ENCODE measurements around the gene LTBP1.

LTBP1 gene

DNA sequence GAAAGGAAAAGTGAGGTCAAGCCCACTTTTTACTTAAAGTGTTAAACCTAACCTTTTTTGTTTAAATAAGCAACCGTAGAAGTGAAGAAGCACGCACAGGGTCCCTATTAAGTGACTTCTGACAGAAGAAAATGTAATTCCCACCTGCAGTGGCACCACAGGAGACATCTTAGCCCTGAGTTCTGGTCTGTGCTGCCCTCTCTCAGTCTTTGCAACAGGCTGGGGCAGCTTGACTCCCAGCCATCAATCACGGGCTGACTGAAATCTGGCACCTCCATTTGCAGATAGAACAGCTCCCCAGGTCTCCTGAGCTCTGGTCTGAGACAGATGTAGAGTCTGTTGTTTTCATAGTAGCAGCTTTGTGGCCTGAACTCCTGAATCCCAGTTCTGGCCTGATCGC, 170.0 kb downstream of the LTBP1 start:
- DNase-seq (ENCODE audit: low read depth in 2 of 2): no peak

- DNase-seq (ENCODE audit: low read depth in 2 of 2): no peak
Observed at GRCh38 chr2:33118651-33119050, 171.9 kb downstream of the LTBP1 start.

DNA sequence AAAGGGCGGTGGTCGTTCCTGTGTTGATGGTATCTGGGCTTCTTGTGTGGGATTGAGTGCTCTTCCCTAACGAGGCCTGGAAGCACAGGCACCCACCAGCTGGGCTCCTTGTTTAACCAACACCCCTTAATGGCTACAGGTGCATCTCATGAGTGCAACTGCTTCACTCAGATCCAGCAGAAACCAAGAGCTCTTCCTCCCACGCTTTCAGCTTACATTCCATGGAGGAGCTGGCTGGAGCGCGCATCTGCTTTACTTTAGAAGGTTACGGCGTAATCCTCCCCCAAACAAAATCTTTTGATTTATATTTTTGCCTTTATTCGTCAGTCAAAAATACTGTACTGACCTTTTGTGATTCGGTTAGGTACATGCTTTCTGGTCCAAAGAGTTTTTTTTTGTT, 174.7 kb downstream of the LTBP1 start:
- DNase-seq (ENCODE audit: low read depth in 2 of 2): no peak

DNA sequence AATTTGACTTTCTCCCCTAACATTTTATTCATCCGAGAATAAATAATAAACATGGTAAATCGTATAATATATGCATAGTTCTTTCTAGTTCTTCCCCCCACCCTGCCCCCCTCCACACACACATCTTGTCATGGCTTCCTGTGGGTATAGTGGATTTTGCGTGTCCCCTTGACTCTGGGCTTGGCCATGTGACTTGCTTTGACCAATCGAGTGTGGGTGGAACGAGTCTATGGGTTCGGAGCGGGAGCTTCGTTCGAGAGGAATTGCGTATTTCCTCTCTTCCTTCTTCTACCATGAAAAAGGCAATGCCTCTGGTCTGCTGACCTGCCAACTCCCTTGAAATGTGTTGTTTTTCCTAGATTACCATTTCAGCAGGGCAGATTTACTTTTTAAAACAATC, 175.2 kb downstream of the LTBP1 start:
- no peak for DNase-seq (ENCODE audit: low read depth in 2 of 2)

GRCh38 chr2:33122726-33123125, 176.0 kb downstream of the LTBP1 start:
- no peak for DNase-seq (ENCODE audit: low read depth in 2 of 2)

GRCh38 chr2:33123216-33123615, 176.5 kb downstream of the LTBP1 start:
- DNase-seq (ENCODE audit: low read depth in 2 of 2): no peak

GRCh38 chr2:33126552-33126951, 179.8 kb downstream of the LTBP1 start:
- no peak for DNase-seq (ENCODE audit: low read depth in 2 of 2)

- DNase-seq (ENCODE audit: low read depth in 2 of 2): no peak
Observed at GRCh38 chr2:33126958-33127357, 180.2 kb downstream of the LTBP1 start.

DNA sequence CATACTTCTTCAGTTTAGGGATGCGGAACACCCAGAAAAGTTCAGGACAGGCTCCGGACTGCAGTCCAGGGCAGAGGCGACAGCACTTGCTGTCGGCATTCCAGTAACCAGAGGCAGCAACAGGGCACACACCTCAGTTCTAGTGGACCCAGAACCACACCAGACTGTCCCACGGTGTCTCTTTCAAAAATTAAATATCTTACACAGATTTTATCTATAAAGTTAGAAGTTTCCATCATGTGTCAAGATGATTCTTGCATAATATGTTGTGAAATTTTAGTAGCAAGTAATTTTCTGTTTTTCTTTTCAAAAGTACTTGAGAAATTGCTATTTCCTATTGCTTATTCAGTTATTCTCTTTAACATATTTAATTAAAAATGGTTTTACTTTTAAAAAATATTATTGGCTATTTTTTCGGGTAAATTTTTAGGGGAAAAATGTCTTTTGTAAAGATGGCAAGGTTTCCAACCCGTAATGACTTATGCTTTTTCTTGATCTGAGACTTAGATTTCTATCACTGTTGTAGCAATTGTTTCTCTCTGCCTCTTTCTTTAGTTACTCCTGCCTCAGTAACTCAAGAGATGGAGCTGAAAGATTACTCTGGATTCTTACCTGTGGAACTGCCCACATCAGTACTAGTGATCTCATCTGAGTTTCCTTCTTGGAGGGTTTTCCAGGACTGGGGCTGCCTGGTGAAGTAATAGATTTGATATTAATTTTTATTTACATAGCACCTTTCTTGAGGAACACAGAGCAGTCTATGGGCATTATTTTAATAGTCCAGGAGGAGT, 182.7 kb downstream of the LTBP1 start:
- DNase-seq (ENCODE audit: low read depth in 2 of 2): no peak

DNA sequence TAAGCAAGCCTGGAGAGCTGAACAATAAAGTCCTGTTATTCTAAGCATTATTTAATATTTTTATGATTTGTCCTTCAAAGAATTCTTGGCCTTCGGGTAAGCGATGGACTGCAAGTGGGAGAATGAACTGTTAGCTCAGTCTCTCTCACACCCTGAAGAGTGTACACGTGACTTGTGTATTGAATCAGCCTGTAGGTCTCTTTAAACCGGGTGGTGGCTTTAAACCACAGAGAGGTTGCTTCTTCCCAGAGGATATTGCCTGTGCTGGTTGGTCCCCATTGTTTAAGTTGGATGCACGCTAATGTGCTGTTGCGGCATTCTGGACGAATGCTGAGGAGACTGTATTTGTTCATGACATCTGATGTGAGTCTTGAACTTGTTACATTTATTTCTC, 183.3 kb downstream of the LTBP1 start:
- DNase-seq (ENCODE audit: low read depth in 2 of 2): no peak

GRCh38 chr2:33130544-33130943, 183.8 kb downstream of the LTBP1 start:
- no peak for DNase-seq (ENCODE audit: low read depth in 2 of 2)

DNA sequence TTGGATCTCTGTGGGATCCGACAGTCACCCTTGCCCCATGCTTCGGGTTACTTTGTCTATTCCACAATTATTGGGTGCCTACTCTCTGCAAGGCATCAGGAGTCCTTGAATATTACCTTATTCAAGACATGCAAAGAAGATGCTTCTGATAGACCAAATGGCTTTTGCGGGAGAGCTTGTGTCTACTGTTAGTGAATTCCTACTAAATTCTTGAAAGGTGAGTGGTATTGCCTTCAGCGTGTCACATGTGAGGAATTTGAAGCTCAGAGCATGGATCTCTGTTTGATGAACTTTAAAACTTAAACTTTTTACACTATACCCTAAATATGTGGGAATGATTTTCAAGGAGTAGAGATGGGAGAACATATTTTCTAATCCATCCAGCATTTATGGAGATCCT, 184.4 kb downstream of the LTBP1 start:
- DNase-seq (ENCODE audit: low read depth in 2 of 2): no peak

DNA sequence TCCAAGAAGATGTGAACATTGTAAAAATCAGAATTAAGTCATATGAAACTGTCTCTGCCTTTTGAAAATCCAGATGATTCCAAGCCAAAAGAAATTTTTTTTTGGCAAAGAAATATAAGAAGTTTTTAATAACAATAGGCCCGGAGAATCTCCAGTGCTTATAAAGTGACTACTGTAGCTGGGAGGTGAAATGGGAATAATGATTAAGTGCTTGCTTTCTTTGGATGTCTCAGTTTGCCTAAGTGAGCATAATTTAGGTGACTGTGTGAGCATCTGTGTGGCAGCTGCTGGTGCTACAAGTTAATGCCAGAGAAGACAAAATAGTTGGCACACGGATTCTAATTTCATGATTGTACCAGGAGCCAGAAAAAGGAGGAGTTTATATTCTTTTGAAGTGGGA, 185.0 kb downstream of the LTBP1 start:
- DNase-seq (ENCODE audit: low read depth in 2 of 2): no peak

DNA sequence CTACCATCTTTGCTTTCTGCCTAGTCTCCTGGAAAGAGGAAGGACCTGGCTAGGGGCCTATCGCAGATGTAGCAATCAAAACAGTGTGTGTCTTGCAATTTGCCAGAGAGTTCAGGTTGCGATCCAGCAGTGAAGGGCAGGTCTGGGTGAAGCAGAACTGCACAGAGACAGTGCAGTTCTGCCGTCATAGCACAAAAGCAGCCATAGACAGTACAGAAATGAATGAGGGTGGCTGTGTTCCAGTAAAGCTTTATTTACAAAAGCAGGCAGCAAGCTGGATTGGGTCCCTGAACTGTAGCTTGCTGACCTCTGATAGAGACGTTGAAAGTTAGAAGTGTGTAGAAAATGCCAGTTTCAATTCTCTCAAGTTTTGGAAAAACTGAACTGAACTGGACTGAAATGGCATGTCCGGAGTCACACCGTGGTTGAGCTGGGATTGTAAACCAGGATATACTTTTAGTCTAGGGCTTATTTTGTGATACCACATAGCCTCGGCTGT, 186.8 kb downstream of the LTBP1 start:
- DNase-seq (ENCODE audit: low read depth in 2 of 2): no peak

DNA sequence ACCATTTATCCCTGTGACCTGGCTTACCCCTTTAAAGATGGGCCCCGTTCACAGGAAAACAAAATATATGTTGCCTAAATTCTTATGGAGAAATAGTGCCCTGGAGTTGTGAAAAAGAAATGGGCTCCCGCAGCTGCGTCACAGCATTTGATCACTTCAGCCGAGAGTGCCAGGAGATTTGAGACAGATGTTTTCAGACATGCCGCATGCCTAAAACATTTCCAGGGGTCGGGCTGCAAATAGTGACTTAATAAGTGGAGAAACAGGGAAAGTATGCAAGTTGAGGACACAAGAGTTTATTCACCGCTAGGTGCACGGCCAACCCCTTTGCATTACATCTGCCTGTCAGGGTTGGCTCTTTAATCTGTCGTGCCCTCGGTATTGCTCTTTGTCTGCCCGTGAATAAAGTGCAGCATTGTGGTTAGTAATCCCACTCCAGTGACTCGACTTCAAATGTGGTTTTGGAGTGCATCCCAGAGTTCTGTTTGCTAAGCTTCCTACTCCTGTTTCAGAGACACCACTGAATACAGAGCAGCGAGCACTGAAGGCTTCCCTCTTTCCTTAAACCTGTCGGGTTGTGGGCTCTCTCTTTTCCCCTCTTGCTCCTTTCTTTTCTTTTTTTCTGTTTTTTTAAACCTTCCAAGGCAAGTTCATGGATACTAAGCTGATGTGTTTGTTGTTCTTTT, 187.5 kb downstream of the LTBP1 start:
- DNase-seq (ENCODE audit: low read depth in 2 of 2): no peak

- no peak for DNase-seq (ENCODE audit: low read depth in 2 of 2)
Observed at GRCh38 chr2:33134791-33135560, 188.2 kb downstream of the LTBP1 start.

GRCh38 chr2:33135645-33136044, 188.9 kb downstream of the LTBP1 start:
- DNase-seq (ENCODE audit: low read depth in 2 of 2): no peak

DNA sequence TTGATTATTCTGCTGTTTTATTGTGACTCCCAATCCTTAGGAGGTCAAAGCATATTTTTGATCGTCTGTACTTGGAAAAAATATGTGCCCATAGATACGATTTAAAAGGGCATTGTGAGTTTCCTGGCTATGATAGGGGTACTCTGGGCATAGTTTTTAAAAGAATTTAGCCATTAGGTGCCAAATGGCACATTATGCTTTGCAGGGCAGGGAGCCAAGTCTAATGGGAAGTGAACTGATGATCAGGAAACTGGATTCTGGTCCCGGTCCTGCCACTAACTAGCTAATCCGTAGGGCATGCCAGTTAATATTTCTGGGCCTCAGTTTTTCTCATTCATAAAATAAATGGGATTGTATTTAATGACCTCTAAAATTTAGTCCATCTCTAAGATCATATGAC, 189.3 kb downstream of the LTBP1 start:
- no peak for DNase-seq (ENCODE audit: low read depth in 2 of 2)

- DNase-seq (ENCODE audit: low read depth in 2 of 2): no peak
Observed at GRCh38 chr2:33136566-33136965, 189.8 kb downstream of the LTBP1 start.

DNA sequence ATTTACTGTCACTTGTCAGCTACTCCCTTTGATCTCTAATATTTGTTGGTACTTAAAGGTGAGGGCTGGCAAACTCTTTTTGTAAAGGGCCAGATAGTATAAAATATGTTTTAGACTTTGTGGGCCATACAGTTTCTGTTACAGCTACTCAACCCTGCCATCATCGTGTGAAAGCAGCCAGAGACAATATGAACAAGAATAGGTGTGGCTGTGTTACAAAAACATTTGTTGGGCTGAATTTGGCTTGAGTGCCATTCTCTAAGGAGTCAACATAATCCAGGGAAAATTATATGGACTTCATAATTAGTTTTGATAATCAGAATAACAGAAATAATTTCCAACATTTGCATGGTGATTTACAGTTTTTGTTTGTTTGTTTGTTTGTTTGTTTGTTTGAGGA, 190.6 kb downstream of the LTBP1 start:
- no peak for DNase-seq (ENCODE audit: low read depth in 2 of 2)

- DNase-seq (ENCODE audit: low read depth in 2 of 2): no peak
Observed at GRCh38 chr2:33139949-33140348, 193.2 kb downstream of the LTBP1 start.

- DNase-seq (ENCODE audit: low read depth in 2 of 2): no peak
Observed at GRCh38 chr2:33141476-33141875, 194.7 kb downstream of the LTBP1 start.

DNA sequence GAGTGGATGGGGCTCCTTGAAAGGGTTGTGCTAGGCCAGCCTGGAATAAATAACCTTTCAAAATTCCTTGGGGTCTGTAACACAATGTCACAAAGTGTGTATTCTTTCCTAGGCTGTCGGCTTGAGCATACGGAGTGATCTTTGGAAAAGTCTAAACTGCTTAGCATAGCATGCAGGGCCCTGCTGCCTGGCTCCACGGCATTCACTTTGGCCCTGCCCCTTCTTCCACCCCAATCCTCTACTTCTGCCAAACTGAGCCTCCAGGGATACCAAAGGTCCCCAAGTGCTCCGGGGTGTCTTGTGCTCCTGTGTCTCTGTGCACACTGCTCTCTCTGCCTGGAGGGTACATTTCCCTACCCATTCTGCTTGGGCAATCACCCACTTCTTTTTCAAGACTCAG, 196.1 kb downstream of the LTBP1 start:
- no peak for DNase-seq (ENCODE audit: low read depth in 2 of 2)
